Uterus (tissue), 4 donors: Measurements from ENCODE around the gene COL19A1. TPM values are rescaled to one million over a fixed set of nuclear protein-coding genes. Genes with fewer than 3 reads are reported as not detected.

Source experiments
- DNase-seq, 2 donors: peaks; one replicate each; pipeline ENCODE4 v3.0.0-alpha.2; 2019 to 2020
- H3K27ac ChIP-seq, 2 donors: fragments of 200-600 bp; sonication (generic); 1 replicate in 1 of 2; 2 replicates in 1 of 2; pipeline ENCODE4 v1.5.1; 2016 to 2018
- H3K27me3 ChIP-seq, 2 donors: fragments of 200-600 bp; sonication (generic); one replicate each; pipeline ENCODE4 v1.5.1; 2018 to 2019; ENCODE audit warnings: control low read depth in 1 of 2
- H3K36me3 ChIP-seq, 2 donors: fragments of 200-600 bp; sonication (generic); one replicate each; pipeline ENCODE4 v1.5.1; 2019; ENCODE audit warnings: control low read depth in 1 of 2
- H3K4me1 ChIP-seq, 2 donors: fragments of 200-600 bp; sonication (generic); one replicate each; pipeline ENCODE4 v1.5.1; 2018 to 2019; ENCODE audit warnings: control low read depth in 1 of 2
- H3K4me3 ChIP-seq, 2 donors: fragments of 200-600 bp; sonication (generic); 1 replicate in 1 of 2; 2 replicates in 1 of 2; pipeline ENCODE4 v1.5.1; 2018 to 2019; ENCODE audit warnings: mild to moderate bottlenecking in 1 of 2
- H3K9me3 ChIP-seq, 2 donors: fragments of 200-600 bp; sonication (generic); one replicate each; pipeline ENCODE4 v1.5.1; 2019; ENCODE audit warnings: control low read depth in 1 of 2
- POLR2A ChIP-seq, 2 donors: fragments of 450-650 bp; IDR thresholded peaks; one replicate each; pipeline ENCODE4 v1.6.1; 2016; ENCODE audit warnings: antibody characterized with exemption in 2 of 2, mild to moderate bottlenecking in 1 of 2, moderate library complexity in 1 of 2
- intact Hi-C: fragments of 100-400 bp; cut with DNase I; formaldehyde crosslinking; loops from one replicate; pipeline ENCODE4 v1.15.1; 2023; ENCODE audit warnings: low total_unique reads
- total RNA-seq, 4 donors: library from RNA; depleted of rRNA in 3 of 4; stranded (reverse); fragments of >200 nt in 3 of 4; gene quantifications; one replicate each; pipeline versions ENCODE4 v1.1.0 to v1.2.4, GENCODE V29; 2014 to 2023
- TF ChIP-seq, protein P1 (sequence below), 4 experiments: fragments of 200-600 bp in 2 of 4; fragments of 450-650 bp in 2 of 4; sonication (generic) in 2 of 4; IDR thresholded peaks; one replicate each; pipeline ENCODE4 v1.5.1; 2016 to 2019; ENCODE audit warnings: antibody characterized with exemption in 4 of 4, mild to moderate bottlenecking in 2 of 4, moderate library complexity in 1 of 4
- donor health status: DM: yes; HTN: yes; CAD: no.

Gene COL19A1
- total RNA-seq, 4 donors from 2014 or later = under 0.01 to 0.28 TPM; not detected in 2

DNA sequence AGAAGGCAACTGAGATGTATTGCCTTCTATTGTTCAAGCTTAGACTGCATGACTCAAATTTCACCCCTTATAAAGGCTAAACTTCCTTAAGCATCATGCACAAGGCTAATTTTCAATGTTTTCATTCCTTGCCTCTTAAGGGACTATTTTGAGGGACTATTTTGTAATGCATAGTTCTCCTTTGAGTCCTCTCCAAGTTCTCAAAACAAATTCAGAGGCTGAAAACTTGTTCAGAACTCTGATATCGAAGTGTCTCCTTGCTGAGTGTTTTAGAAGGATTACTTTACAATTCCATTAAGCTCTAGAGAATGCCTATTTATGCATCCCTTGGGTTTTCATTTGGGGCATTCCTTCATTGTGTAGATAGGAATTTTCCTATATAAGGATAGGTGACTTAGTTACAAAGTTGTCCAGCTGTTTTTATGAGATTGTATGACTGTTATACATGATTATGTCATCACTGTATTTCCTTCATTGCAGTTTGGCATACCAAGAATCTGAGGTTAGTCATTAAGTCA is 41.7 kb downstream of the COL19A1 start:
- no peaks in the 10 kb centered on the region for H3K9me3 ChIP-seq
- no peak for DNase-seq
- no peak overlapping the region for H3K27ac ChIP-seq
- intact Hi-C loops = no loop called here
- H3K36me3 ChIP-seq = no peaks in the 10 kb centered on the region
- TF ChIP-seq POLR2A (IDR thresholded peaks at IDR 0.05) = no peak
- TF ChIP-seq, protein P1, sequence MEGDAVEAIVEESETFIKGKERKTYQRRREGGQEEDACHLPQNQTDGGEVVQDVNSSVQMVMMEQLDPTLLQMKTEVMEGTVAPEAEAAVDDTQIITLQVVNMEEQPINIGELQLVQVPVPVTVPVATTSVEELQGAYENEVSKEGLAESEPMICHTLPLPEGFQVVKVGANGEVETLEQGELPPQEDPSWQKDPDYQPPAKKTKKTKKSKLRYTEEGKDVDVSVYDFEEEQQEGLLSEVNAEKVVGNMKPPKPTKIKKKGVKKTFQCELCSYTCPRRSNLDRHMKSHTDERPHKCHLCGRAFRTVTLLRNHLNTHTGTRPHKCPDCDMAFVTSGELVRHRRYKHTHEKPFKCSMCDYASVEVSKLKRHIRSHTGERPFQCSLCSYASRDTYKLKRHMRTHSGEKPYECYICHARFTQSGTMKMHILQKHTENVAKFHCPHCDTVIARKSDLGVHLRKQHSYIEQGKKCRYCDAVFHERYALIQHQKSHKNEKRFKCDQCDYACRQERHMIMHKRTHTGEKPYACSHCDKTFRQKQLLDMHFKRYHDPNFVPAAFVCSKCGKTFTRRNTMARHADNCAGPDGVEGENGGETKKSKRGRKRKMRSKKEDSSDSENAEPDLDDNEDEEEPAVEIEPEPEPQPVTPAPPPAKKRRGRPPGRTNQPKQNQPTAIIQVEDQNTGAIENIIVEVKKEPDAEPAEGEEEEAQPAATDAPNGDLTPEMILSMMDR (IDR thresholded peaks at IDR 0.05) = no peak
- H3K27me3 ChIP-seq = no peaks in the 10 kb centered on the region
- no peak overlapping the region for H3K4me3 ChIP-seq
- H3K4me1 ChIP-seq = no peaks in the 10 kb centered on the region

DNA sequence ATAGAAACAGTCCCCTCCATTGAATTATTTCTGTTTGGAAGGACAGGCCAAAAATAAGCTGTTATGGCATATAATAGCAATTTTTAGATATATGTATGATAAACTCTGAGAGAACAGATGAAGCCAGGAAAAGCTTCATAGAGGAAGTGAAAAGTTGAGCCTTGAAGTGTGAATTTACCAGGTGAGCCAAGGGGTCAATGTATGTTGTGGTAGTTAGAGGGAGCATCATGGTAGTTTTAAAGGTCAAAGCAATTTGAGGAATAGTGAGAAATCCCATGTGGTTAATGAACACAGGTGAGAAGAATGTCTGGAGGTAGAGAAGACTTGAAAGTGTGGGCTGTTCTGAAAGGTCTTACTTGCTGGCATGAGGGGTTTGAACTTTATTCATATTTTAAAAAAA is 47.0 kb downstream of the COL19A1 start:
- Histone ChIP-seq H3K4me3 (no peak overlapping the region), H3K9me3 (no peaks in the 10 kb centered on the region), H3K4me1 (no peaks in the 10 kb centered on the region), H3K36me3 (no peaks in the 10 kb centered on the region), H3K27ac (no peak overlapping the region), H3K27me3 (no peaks in the 10 kb centered on the region)
- no peak for DNase-seq
- intact Hi-C loops = no loop called here
- TF ChIP-seq, protein P1 (IDR thresholded peaks at IDR 0.05) = no peak
- no peak for TF ChIP-seq POLR2A (IDR thresholded peaks at IDR 0.05)

DNA sequence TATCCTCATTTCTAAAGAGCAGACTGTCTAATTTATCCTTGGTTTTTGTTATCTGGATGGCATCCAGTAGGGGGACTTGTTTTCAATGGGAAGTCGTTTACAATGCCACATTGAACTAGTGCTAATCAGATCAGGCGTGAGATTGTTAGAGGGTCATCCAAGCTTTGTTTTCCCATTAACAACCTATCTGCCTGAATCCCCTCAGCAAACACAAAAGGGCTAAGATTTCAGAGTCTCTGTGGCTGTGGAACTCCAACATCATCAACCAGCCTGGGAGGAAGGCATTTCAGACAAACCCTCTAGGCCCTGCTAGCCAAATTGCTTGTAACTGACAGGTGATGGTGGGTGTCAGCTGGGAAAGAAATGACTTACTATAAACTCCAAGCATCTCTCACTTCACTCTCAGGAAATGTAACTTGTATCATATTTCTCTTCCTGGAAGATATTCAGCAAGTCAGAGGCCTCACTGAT is 47.7 kb downstream of the COL19A1 start:
- DNase-seq = no peak
- Histone ChIP-seq H3K4me1 (no peaks in the 10 kb centered on the region), H3K4me3 (no peak overlapping the region), H3K36me3 (no peaks in the 10 kb centered on the region), H3K27ac (no peak overlapping the region), H3K9me3 (no peaks in the 10 kb centered on the region), H3K27me3 (no peaks in the 10 kb centered on the region)
- intact Hi-C loops = no loop called here
- no peak for TF ChIP-seq POLR2A (IDR thresholded peaks at IDR 0.05)
- TF ChIP-seq, protein P1 (IDR thresholded peaks at IDR 0.05) = no peak

DNA sequence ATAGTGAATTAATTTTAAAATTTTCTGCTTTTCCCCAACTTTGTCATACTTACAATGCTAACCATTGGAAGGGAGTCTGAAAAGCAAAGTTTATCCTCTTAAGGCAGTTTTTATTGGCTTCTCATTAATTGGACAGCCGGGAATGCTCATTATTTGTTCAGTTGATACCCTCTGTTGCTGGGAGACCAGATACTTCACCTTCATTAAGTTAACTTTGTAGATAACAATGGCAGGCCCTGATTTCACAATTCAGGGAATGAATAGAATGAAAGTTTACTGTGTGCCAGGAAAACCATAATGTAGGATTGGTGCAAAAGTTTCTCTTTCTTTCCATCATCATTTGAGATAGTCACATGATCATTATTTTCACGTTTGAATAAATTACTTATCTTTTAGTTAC is 49.0 kb downstream of the COL19A1 start:
- H3K4me1 ChIP-seq = no peaks in the 10 kb centered on the region
- no peaks in the 10 kb centered on the region for H3K36me3 ChIP-seq
- no peak overlapping the region for H3K4me3 ChIP-seq
- no peaks in the 10 kb centered on the region for H3K27me3 ChIP-seq
- H3K27ac ChIP-seq = no peak overlapping the region
- no peak for DNase-seq
- intact Hi-C loops = no loop called here
- no peaks in the 10 kb centered on the region for H3K9me3 ChIP-seq
- TF ChIP-seq, protein P1 (IDR thresholded peaks at IDR 0.05) = no peak
- no peak for TF ChIP-seq POLR2A (IDR thresholded peaks at IDR 0.05)

DNA sequence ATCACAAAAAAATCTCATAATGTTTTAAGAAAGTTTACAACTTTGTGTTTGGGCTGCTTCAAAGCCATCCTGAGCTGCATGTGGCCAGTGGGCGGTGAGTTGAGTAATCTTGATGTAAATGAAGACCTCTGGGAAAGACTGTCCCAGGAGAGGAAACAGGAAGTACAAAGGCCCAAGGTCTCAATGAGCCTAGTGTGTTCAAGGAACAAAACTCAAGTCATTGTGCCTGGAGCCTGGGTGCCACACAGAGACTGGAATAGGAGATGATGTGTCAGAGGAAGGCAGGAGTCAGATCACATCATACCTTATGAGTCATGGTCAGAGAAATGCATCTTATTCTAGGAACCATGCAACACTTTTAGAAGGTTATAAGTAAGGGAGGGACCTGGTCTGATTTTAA is 51.5 kb downstream of the COL19A1 start:
- H3K27ac ChIP-seq = no peak overlapping the region
- H3K9me3 ChIP-seq = no peaks in the 10 kb centered on the region
- no peak overlapping the region for H3K4me3 ChIP-seq
- H3K36me3 ChIP-seq = no peaks in the 10 kb centered on the region
- intact Hi-C loops = no loop called here
- no peaks in the 10 kb centered on the region for H3K4me1 ChIP-seq
- TF ChIP-seq, protein P1 (IDR thresholded peaks at IDR 0.05) = no peak
- TF ChIP-seq POLR2A (IDR thresholded peaks at IDR 0.05) = no peak
- DNase-seq = no peak
- H3K27me3 ChIP-seq = no peaks in the 10 kb centered on the region
